H9 (cell line): ENCODE measurements around the gene ITGA11. TPM values are rescaled to one million over a fixed set of nuclear protein-coding genes. Genes with fewer than 3 reads are reported as not detected.

ENCODE experiments used
- DNase-seq: peaks from one replicate; pipeline ENCODE4 v3.0.0-alpha.2; 2017
- H2AFZ ChIP-seq: one replicate; pipeline ENCODE4 v1.6.1; 2013; ENCODE audit warnings: mild to moderate bottlenecking, low read length, control low read depth, moderate library complexity
- H2AK5ac ChIP-seq: 2 replicates; pipeline ENCODE4 v1.6.1; 2013; ENCODE audit warnings: low read length, control low read depth, mixed read lengths; ENCODE audit not compliant: insufficient read length
- H2BK120ac ChIP-seq: one replicate; pipeline ENCODE4 v1.6.1; 2013; ENCODE audit warnings: low read depth, mild to moderate bottlenecking, low read length, control low read depth, inconsistent platforms; ENCODE audit not compliant: poor library complexity, severe bottlenecking
- H2BK12ac ChIP-seq: 2 replicates; pipeline ENCODE4 v1.6.1; 2013; ENCODE audit warnings: low read length, control low read depth, mixed read lengths, low read depth; ENCODE audit not compliant: insufficient read length
- H2BK15ac ChIP-seq: 2 replicates; pipeline ENCODE4 v1.6.1; 2013; ENCODE audit warnings: low read depth, low read length, control low read depth
- H2BK20ac ChIP-seq: one replicate; pipeline ENCODE4 v1.6.1; 2013; ENCODE audit warnings: low read depth, mild to moderate bottlenecking, low read length, control low read depth, inconsistent platforms; ENCODE audit not compliant: poor library complexity, severe bottlenecking
- H2BK5ac ChIP-seq: 2 replicates; pipeline ENCODE4 v1.6.1; 2013; ENCODE audit warnings: low read length, control low read depth, mixed read lengths; ENCODE audit not compliant: insufficient read length
- H3K14ac ChIP-seq: 2 replicates; pipeline ENCODE4 v1.6.1; 2013; ENCODE audit warnings: low read length, control low read depth; ENCODE audit not compliant: insufficient read depth
- H3K18ac ChIP-seq: 2 replicates; pipeline ENCODE4 v1.6.1; 2013; ENCODE audit warnings: low read depth, mild to moderate bottlenecking, mixed read lengths, low read length, control low read depth; ENCODE audit not compliant: insufficient read length
- H3K23ac ChIP-seq: 2 replicates; pipeline ENCODE4 v1.6.1; 2013; ENCODE audit warnings: low read length, control low read depth, mixed read lengths, low read depth; ENCODE audit not compliant: insufficient read length
- H3K23me2 ChIP-seq: 2 replicates; pipeline ENCODE4 v1.6.1; 2013; ENCODE audit warnings: low read depth, mild to moderate bottlenecking, mixed read lengths, low read length, control low read depth; ENCODE audit not compliant: insufficient read length, poor library complexity, severe bottlenecking
- H3K27ac ChIP-seq: 2 replicates; pipeline ENCODE4 v1.5.1; 2013; ENCODE audit warnings: low read length, control low read depth, mixed read lengths, low read depth; ENCODE audit not compliant: insufficient read length
- H3K27me3 ChIP-seq: 2 replicates; pipeline ENCODE4 v1.6.1; 2013; ENCODE audit warnings: low read length, control low read depth, inconsistent platforms; ENCODE audit not compliant: insufficient read depth
- H3K4ac ChIP-seq: 2 replicates; pipeline ENCODE4 v1.6.1; 2013; ENCODE audit warnings: low read depth, mild to moderate bottlenecking, control low read depth, inconsistent platforms, low read length, moderate library complexity
- H3K4me1 ChIP-seq: 2 replicates; pipeline ENCODE4 v1.6.1; 2013; ENCODE audit warnings: low read length, control low read depth, inconsistent platforms; ENCODE audit not compliant: insufficient read depth
- H3K4me2 ChIP-seq: 2 replicates; pipeline ENCODE4 v1.6.1; 2013; ENCODE audit warnings: low read length, control low read depth, mixed read lengths; ENCODE audit not compliant: insufficient read length, insufficient read depth
- H3K56ac ChIP-seq: 2 replicates; pipeline ENCODE4 v1.6.1; 2013; ENCODE audit warnings: low read depth, mild to moderate bottlenecking, mixed read lengths, low read length, control low read depth; ENCODE audit not compliant: insufficient read length
- H3K79me1 ChIP-seq: 2 replicates; pipeline ENCODE4 v1.6.1; 2013; ENCODE audit warnings: low read depth, mild to moderate bottlenecking, moderate library complexity, low read length, control low read depth, inconsistent platforms; ENCODE audit not compliant: insufficient read depth, poor library complexity, severe bottlenecking
- H3K79me2 ChIP-seq: 2 replicates; pipeline ENCODE4 v1.6.1; 2013; ENCODE audit warnings: low read length, control low read depth, inconsistent platforms; ENCODE audit not compliant: insufficient read depth
- H3K9ac ChIP-seq: 2 replicates; pipeline ENCODE4 v1.6.1; 2013; ENCODE audit warnings: low read length, control low read depth, mixed read lengths; ENCODE audit not compliant: insufficient read length; ENCODE audit errors: extremely low read depth
- H3K9me3 ChIP-seq: one replicate; pipeline ENCODE4 v1.6.1; 2013; ENCODE audit warnings: low read depth, low read length, inconsistent platforms; ENCODE audit not compliant: control insufficient read depth
- H3T11ph ChIP-seq: one replicate; pipeline ENCODE4 v1.6.1; 2013; ENCODE audit warnings: mild to moderate bottlenecking, low read length, control low read depth, inconsistent platforms
- H4K20me1 ChIP-seq: one replicate; pipeline ENCODE4 v1.6.1; 2013; ENCODE audit not compliant: control insufficient read depth, insufficient read length, insufficient read depth
- H4K5ac ChIP-seq: 2 replicates; pipeline ENCODE4 v1.6.1; 2013; ENCODE audit warnings: low read depth, mild to moderate bottlenecking, mixed read lengths, low read length, control low read depth; ENCODE audit not compliant: insufficient read length
- H4K8ac ChIP-seq: replicated peaks from 2 replicates; pipeline ENCODE4 v1.6.1; 2013; ENCODE audit warnings: low read length, control low read depth, mixed read lengths, low read depth; ENCODE audit not compliant: insufficient read length
- H4K91ac ChIP-seq: 2 replicates; pipeline ENCODE4 v1.6.1; 2013; ENCODE audit warnings: low read depth, mild to moderate bottlenecking, moderate library complexity, mixed read lengths, low read length, control low read depth; ENCODE audit not compliant: insufficient read length
- H3K27ac Mint-ChIP-seq, 3 experiments: 2 replicates in 2 of 3; 3 replicates in 1 of 3; pipeline ENCODE4 v1.8.0; 2020 to 2021; ENCODE audit warnings: mixed read lengths in 3 of 3, mild to moderate bottlenecking in 1 of 3, moderate library complexity in 1 of 3
- H3K27me3 Mint-ChIP-seq: 2 replicates; pipeline ENCODE4 v1.8.0; 2021; ENCODE audit warnings: low read depth, mild to moderate bottlenecking, moderate library complexity, mixed read lengths
- H3K36me3 Mint-ChIP-seq, 3 experiments: 2 replicates in 2 of 3; 3 replicates in 1 of 3; pipeline ENCODE4 v1.8.0; 2020 to 2021; ENCODE audit warnings: low read depth in 3 of 3, mixed read lengths in 3 of 3; ENCODE audit not compliant: insufficient read depth in 1 of 3
- H3K4me1 Mint-ChIP-seq, 2 experiments: 2 replicates each; pipeline ENCODE4 v1.8.0; 2020; ENCODE audit warnings: mixed read lengths in 2 of 2
- H3K4me3 Mint-ChIP-seq, 2 experiments: 2 replicates in 1 of 2; 3 replicates in 1 of 2; pipeline ENCODE4 v1.8.0; 2020 to 2021; ENCODE audit warnings: mild to moderate bottlenecking in 2 of 2, mixed read lengths in 2 of 2, moderate library complexity in 1 of 2
- H3K9me3 Mint-ChIP-seq, 2 experiments: 2 replicates in 1 of 2; 3 replicates in 1 of 2; pipeline ENCODE4 v1.8.0; 2020; ENCODE audit warnings: mild to moderate bottlenecking in 2 of 2, mixed read lengths in 2 of 2, moderate library complexity in 1 of 2
- WGBS: extraction: QIAGEN DNeasy Blood & Tissue Kit; methylation state at CpG from one replicate; pipeline ENCODE4 v1.1.7; 2013; ENCODE audit warnings: missing lambda C conversion rate, low lambda C conversion rate, mixed read lengths; ENCODE audit not compliant: insufficient read length; ENCODE audit errors: extremely low coverage; 5-methylcytosine and 5-hydroxymethylcytosine counted together
- total RNA-seq: library from RNA; stranded (reverse); gene quantifications from 2 replicates; pipeline ENCODE4 v1.2.1, GENCODE V29; 2021
- TF ChIP-seq, protein P1 (sequence below): fragments of 200-600 bp; sonication (generic); conservative IDR thresholded peaks from 3 replicates; pipeline ENCODE4 v1.8.0; 2021; ENCODE audit warnings: antibody characterized with exemption, mild to moderate bottlenecking

ITGA11 gene
- total RNA-seq, 1 experiment from 2014 or later: 0.07 TPM

DNA sequence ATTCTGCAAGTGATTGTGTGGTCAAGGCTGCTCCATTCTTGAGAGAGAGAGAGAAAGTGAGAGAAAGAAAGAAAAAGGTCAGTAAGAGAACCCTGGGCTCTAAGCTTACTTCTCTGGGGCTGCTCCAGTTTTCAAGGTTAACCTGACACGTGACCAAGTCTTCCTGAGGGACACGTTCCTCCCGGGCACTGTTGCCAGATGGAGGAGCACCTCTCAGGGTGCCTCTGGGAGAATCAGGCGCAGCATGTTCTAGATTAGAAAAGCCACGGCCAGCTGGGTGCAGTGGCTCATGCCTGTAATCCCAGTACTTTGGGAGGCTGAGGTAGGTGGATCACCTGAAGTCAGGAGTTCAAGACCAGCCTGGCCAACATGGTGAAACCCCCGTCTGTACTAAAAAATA, 60.8 kb downstream of the ITGA11 start:
- Histone ChIP-seq H4K20me1 (no peaks in the 10 kb centered on the region), H3K4me2 (no peak overlapping the region), H2AFZ (no peak overlapping the region), H3T11ph (no peak overlapping the region), H2BK15ac (no peak overlapping the region), H3K23ac (no peak overlapping the region), H4K8ac (no peak overlapping the region), H3K14ac (no peak overlapping the region), H3K79me2 (no peaks in the 10 kb centered on the region), H4K91ac (no peak overlapping the region), H3K56ac (no peak overlapping the region), H2BK20ac (no peak overlapping the region), H3K27ac (no peak overlapping the region), H4K5ac (no peak overlapping the region), H3K79me1 (no peaks in the 10 kb centered on the region), H2AK5ac (no peak overlapping the region), H3K23me2 (no peaks in the 10 kb centered on the region), H2BK5ac (no peak overlapping the region), H3K9ac (no peak overlapping the region), H3K9me3 (no peaks in the 10 kb centered on the region), H3K4ac (no peak overlapping the region), H3K18ac (no peak overlapping the region), H3K4me1 (no peaks in the 10 kb centered on the region), H3K27me3 (no peaks in the 10 kb centered on the region), H2BK12ac (no peak overlapping the region), H2BK120ac (no peak overlapping the region)
- Mint-ChIP-seq H3K4me3 (no peak overlapping the region), H3K36me3 (no peaks in the 10 kb centered on the region), H3K27me3 (peaks cover 4% of the 10 kb centered on the region), H3K9me3 (no peaks in the 10 kb centered on the region), H3K27ac (peak overlapping the region in 1 of 3 experiments; percentile 79; a peak in 1 of 7 replicates), H3K4me1 (peaks cover 15 to 18% of the 10 kb centered on the region in 2 experiments)
- TF ChIP-seq, protein P1, sequence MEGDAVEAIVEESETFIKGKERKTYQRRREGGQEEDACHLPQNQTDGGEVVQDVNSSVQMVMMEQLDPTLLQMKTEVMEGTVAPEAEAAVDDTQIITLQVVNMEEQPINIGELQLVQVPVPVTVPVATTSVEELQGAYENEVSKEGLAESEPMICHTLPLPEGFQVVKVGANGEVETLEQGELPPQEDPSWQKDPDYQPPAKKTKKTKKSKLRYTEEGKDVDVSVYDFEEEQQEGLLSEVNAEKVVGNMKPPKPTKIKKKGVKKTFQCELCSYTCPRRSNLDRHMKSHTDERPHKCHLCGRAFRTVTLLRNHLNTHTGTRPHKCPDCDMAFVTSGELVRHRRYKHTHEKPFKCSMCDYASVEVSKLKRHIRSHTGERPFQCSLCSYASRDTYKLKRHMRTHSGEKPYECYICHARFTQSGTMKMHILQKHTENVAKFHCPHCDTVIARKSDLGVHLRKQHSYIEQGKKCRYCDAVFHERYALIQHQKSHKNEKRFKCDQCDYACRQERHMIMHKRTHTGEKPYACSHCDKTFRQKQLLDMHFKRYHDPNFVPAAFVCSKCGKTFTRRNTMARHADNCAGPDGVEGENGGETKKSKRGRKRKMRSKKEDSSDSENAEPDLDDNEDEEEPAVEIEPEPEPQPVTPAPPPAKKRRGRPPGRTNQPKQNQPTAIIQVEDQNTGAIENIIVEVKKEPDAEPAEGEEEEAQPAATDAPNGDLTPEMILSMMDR: no peak
- no CpG with 5 or more reads among the region's 6 CpGs for WGBS
- DNase-seq: no peak
